GM19468 (cell line): ENCODE results near the gene MACROD2.

Experiments
- ATAC-seq: cut with Tn5 transposase; IDR thresholded peaks from one replicate; pipeline ENCODE4 v1.9.1; 2021; ENCODE audit warnings: mild to moderate bottlenecking, moderate library complexity, moderate number of reproducible peaks; ENCODE audit not compliant: unreplicated experiment; ENCODE audit errors: extremely low read depth

Gene MACROD2

GRCh38 chr20:15447549-15447948, 1452.2 kb downstream of the MACROD2 start:
- ATAC-seq, result no peak

- no peak for ATAC-seq
Observed at GRCh38 chr20:15449061-15449460, 1453.7 kb downstream of the MACROD2 start.

DNA sequence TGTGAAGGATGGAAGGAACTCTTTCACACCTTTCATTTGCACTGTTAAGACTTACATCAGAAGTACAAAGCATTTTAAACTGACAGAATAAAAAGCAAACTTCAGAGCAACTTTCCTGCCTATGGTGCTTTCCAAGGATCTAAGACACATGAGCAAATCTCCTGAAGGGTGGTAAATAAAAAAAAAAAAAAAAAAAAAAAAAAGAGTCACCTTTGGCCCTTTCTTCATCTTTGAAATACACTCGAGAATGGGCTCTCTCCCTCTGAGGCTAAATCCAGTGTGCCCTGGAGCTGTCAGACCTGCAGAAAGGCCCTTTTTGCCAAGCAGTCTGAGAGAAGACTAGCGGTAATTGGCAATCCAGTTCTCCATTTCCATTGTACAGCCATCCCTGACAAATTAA, 1455.9 kb downstream of the MACROD2 start:
- ATAC-seq, result no peak

DNA sequence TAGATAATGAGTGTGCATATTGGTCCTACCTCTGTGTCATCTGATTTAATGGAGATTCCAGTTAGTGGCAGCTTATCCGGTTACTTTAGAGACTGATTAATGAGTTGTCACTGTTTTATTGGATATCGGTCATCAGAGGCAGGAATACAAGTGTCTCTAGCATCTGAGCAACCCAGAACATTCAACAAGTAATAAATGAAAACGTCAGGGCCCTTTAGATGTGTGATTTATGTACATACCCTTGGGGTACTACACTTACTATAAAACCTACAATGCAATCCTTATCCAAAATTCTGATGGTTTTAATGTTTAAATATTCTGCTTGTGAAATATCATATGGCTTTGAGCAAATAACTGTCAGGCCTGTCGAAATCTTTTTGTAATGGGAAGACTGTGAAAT, 1460.0 kb downstream of the MACROD2 start:
- ATAC-seq, result no peak

DNA sequence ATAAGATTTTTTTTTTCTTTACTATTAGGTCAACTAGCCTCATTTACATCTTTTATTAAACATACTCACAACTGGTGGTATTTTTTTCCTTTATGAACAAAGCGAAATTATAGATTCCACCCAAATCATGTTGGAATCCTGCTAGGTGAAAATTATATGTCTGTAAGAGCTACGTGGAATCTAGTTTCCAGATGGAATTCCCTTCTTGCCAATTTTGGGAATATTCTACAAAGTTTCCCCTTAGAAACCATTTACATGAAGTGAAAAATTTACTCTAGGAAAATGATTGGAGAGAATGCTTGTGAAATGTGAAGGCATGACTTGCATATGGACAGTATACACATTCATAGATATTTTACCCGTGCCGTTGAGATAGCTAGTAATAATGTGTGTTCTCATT, 1466.6 kb downstream of the MACROD2 start:
- ATAC-seq, result no peak

GRCh38 chr20:15475483-15475882, 1480.2 kb downstream of the MACROD2 start:
- ATAC-seq, result no peak

DNA sequence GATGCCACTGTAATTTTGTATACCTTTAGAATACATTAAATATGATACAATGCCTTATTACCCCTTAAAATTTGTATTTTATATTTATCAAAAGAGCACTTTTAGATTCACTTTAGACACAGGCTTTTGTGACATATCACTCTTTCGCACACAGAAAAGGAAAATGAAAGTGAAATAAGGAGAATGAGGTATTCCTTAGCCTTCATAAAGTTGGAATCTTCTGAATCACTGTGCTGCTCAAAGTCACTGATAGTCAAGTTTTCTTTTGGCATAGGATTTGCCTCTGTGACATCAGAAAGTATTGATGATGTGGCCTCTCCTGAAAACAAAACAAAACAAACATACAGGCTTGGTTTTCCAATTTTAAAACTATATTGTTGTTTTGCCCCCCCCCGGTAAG, 1480.9 kb downstream of the MACROD2 start:
- ATAC-seq, result no peak

- no peak for ATAC-seq
Observed at GRCh38 chr20:15476781-15477180, 1481.5 kb downstream of the MACROD2 start.

DNA sequence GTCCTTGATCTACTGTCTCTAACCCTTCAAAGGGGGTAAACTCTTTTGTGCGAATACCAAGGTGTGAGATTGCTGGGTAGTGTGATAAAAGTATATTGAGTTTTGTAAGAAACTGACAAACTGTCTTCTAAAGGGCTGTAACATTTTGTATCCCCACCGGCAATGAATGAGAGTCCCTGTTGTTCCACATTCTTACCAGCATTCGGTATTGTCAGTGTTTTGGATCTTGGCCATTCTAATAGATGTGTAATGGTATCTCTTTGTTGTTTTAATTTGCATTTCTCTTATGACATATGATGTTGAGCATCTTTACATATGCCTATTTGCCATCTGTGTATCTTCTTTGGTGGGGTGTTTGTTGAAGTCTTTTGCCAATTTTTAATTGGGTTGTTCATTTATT, 1487.2 kb downstream of the MACROD2 start:
- no peak for ATAC-seq

DNA sequence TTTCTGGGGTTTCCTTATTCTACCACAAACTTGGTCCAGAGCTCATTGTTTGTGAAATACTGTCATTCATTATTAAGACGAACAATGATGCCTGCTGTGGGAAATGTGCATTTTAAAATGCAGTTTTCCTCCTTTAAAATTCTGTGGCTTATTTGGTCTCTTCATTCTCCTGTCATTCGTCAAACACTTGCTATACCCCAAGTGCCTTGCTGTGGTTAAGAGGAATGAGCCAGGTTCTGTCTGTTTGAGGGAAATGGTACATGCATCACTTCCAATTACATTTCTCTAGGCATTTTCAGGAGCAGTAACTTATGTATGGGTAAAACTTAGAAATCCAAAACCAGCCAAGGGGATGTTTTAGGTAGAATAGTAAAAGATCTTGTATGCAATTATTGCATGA, 1490.2 kb downstream of the MACROD2 start:
- no peak for ATAC-seq

DNA sequence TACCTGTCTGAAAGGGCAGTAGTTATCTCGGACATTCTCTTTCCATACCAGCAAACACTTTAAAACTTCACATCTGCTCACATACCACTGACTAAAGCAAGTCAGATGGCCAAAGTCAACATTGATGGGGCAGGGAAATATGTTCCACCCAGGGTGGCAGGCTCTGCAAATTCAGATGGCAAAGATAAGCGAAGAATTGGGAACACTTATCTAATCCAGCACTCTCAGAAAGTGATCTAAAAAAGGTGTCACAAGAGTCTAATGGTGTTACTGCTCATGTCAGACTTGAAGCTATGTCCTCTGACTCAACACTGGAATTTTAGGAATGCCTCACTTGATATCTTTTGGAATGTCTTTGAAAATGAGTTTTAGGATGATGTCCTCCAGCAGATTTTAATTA, 1491.7 kb downstream of the MACROD2 start:
- ATAC-seq, result no peak

DNA sequence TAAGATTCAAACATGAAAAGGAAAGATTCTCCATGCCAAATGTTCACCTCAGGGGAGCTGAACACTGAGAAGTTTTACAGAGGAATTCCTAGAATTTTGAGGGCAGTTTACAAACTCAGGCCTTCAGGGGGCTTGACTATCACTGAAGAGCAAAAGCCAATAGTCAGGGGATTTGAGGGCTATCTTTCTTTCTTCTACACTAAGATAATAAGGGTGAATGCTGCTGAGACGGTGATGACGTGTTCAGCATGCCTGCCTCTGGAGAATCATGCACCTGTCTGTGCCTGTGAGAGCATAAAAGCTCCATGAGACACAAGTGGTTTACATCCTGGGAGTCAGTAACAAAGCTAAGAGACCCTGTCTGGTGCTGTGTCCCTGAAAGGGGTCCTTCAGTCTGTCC, 1492.4 kb downstream of the MACROD2 start:
- no peak for ATAC-seq

GRCh38 chr20:15491575-15491974, 1496.3 kb downstream of the MACROD2 start:
- ATAC-seq, result no peak

- no peak for ATAC-seq
Observed at GRCh38 chr20:15494851-15495250, 1499.5 kb downstream of the MACROD2 start.

- no peak for ATAC-seq
Observed at GRCh38 chr20:15496501-15497039, 1501.3 kb downstream of the MACROD2 start.

DNA sequence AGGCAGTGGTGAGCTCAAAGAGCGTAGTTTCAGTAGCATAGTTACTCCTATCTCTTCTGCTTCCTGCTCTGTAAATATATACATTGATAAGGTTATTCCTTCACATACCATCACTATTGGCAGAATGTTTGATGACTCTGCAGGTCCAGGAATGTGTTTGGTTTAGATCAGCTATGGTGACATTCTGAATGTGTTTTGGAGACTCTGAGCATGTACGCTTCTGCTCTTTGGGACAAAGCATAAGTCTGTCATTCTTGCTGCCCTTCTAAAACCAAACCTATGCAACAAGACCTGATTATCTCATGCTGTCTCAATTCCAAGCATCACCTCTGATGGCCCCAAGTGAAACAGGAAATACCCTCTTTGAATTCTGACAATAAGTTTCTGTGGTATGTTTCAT, 1503.6 kb downstream of the MACROD2 start:
- no peak for ATAC-seq

- ATAC-seq, result no peak
Observed at GRCh38 chr20:15506311-15506710, 1511.0 kb downstream of the MACROD2 start.

GRCh38 chr20:15507151-15507550, 1511.8 kb downstream of the MACROD2 start:
- ATAC-seq, result no peak

DNA sequence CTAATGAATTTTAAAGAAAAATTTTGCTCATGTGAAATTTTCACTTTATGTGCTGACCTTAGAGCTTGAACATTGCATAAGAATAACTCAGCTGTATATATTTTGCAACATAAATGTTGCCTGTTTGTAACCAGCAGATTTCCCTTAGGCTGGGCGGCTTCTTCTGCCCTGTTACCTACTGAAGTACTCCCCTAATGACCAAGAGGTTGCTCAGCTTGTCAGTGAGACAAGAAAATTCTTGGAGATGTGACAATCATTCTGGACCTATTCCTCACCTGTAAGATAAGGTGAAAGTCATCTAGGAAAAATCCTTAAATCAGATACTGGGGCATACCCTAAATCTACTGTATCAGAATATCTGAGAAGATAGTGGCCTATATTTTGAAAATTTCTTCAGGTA, 1516.2 kb downstream of the MACROD2 start:
- no peak for ATAC-seq

DNA sequence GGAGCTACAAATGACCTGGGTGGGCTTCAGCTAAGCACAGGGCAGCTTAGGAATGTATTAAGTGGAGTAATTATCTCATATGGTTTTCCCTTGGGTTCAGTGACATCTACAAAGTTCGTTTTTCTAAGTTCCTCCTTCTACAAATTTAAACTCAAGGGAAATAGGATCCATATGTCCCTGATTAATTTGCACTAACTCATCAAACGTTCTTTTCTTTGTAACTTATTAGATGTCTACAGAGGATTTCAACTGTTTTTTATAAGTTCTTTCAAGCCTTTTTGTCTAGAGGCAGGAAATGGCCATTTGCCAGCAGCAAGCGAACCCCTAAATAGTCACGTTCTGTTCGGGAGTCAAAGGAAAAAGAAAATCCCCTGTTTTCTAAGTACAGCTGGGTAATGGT, 1517.6 kb downstream of the MACROD2 start:
- no peak for ATAC-seq

- ATAC-seq, result no peak
Observed at GRCh38 chr20:15515691-15516090, 1520.4 kb downstream of the MACROD2 start.

DNA sequence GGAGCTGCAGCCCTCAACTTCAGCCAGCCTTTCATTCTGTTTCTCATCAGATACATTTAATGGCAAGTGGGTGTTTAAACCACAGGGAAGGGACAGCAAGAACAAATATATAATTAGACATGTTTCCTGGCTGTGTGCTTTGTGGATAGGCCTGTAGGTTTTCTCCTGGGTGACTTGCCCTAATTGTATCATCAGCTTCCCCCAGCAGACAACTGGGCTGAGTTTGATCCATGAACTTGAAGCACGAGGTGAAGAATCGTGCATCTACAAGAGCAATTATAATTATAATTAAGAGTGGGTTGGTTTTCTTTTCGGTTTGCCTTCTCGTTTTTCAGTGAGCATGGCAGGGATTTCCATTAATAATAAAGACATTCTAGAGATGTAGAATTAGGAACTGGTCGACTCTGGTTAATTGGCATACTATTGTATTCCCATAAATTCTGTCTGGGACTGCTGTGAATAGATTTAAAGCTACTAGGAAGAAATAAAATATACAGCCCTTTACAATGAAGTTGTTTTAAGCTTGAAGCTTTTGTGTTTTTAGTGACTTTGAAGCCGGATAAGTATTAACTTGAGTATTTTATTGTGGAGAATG, 1525.7 kb downstream of the MACROD2 start:
- ATAC-seq, result no peak

DNA sequence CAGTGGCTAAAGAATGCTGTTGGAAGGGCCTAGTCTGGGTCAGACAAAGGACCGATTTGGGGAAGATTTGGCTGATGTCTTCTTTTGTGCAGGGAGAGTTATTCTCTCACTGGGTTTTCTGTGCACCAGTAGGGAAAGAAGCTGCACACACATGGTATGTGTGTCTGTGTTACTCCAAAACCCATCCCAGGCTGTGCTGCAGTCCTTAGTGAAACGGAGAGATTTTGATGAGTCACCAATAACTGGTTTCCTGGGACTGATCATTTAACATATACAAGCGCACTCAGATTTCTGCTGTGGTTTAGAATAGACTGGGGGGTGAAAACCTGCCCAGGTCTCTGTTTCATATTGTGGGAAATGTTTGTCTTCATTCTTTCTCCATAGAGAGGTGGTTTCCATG, 1528.1 kb downstream of the MACROD2 start:
- ATAC-seq, result no peak
